GM18867 (cell line): Measurements from ENCODE around the gene RPS6KL1.

Experiments used
- ATAC-seq: cut with Tn5 transposase; IDR thresholded peaks from one replicate; pipeline ENCODE4 v1.9.1; 2021; ENCODE audit warnings: mild to moderate bottlenecking, moderate library complexity; ENCODE audit not compliant: unreplicated experiment

The RPS6KL1 gene

GRCh38 chr14:74892745-74893144 is 30.3 kb downstream of the RPS6KL1 start:
- no peak for ATAC-seq

GRCh38 chr14:74891870-74892269 is 31.2 kb downstream of the RPS6KL1 start:
- no peak for ATAC-seq

DNA sequence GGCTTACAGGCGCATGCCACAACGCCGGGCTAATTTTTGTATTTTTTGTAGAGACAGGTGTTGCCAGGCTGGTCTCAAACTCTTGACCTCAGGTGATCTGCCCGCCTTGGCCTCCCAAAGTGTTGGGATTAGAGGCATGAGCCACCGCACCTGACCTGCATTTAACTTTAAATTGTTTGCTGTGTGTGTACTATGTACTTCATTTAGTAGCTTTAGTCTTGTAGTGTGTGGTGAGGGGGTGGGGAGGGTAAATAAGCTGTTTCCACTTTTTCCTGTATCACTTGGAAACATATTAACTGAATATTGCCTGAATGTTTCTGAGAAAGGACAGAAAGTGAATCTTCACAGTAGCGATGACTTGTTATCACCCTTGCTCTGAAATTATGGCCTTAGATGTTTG is 32.8 kb downstream of the RPS6KL1 start:
- ATAC-seq: no peak

GRCh38 chr14:74888164-74889158 is 34.6 kb downstream of the RPS6KL1 start:
- ATAC-seq: no peak

GRCh38 chr14:74886001-74886400 is 37.1 kb downstream of the RPS6KL1 start:
- no peak for ATAC-seq

- peak; percentile 43 for ATAC-seq
Measured at GRCh38 chr14:74882103-74882920, 40.7 kb downstream of the RPS6KL1 start.

- ATAC-seq: peak; percentile 92
Measured at GRCh38 chr14:74881431-74882102, 41.5 kb downstream of the RPS6KL1 start, which contains the start of gene DLST. Gene DLST (plus strand): TSS chr14:74881916. CDS start chr14:74881954, 38 bp downstream.

GRCh38 chr14:74879427-74880182 is 43.5 kb downstream of the RPS6KL1 start:
- no peak for ATAC-seq

DNA sequence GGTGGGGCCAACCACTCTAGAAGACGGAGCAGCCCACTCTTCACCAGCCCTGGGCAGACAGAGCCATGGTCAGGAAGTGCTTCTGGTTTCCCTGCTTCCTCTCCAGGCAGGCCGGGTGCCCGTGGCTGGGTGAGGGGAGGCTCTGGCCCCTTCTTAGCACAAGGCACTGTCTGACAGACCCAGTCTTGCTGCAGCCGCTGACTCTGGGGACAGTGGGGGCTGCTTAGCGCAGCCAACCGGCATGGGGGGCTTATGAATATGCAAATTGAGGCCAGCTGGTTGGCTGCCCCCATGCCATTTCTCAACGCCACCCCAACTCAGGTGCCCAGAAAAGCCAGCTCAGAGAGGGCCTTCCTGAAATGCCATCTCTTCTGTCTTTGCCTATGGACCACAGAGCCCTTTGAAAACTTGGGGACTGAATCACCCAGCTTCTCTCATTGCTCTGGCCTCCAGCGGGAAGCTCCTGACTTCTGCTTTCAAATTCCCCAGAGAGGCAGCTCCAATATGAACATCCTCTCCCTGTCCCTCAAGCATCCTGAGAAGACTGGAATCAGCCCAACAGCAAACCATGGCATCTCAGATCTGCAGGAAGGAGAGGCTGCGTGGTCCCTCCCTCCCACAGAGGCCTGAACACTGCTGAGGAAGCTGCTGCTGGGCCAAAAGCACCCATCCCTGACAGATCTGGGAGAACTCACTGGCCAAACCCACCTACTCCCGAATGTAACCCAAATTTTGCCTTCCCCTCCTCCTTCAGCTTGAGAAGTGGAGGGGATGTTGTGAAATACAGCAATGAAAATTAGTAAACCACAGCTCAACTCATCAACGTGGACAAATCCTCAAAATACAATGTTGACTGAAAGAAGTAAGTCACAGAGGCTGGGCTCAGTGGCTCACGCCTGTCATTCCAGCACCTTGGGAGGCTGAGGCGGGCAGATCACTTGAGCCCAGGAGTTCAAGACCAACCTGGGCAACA is 46.8 kb downstream of the RPS6KL1 start, which contains the start of gene PROX2:
Gene PROX2, minus strand, starts transcription at position 205 of the 973 bp plus-strand sequence. CDS start 12,311 bp downstream, outside the sequence.
- ATAC-seq: no peak

DNA sequence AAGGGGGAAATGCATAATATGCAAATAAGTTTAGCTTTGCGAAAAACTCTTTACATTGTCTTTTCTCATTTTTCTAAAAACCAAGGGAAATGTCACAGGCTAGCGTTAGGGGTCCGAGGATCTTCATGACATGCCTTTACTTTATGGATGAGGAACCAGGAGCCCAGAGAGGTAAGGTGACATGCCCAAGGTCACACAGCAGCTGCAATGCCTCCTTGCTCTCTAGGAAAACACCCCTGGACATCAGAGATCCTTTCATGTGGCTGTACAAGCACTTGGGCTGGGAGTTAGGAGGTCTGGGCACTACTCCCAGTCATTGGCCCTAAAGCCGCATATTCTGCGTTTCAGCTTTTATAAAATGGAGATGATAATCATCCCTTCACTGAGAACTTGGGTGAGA is 47.9 kb downstream of the RPS6KL1 start:
- ATAC-seq: no peak

GRCh38 chr14:74871819-74872218 is 51.2 kb downstream of the RPS6KL1 start:
- no peak for ATAC-seq

DNA sequence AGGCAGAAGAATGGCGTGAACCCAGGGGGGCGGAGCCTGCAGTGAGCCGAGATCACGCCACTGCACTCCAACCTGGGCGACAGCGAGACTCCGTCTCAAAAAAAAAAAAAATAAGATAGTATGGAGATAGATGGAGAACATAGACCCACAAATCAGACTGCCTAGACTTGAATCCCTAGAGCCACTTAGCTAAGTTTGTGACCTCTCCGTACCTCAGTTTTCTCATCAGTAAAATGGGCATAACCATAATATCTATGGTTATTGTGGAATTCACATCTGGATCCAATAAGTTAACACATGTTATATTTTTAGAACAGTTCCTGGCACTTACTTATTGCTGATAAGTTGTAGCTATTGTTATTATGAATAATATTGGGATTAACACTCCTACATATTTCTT is 54.3 kb downstream of the RPS6KL1 start:
- ATAC-seq: no peak

DNA sequence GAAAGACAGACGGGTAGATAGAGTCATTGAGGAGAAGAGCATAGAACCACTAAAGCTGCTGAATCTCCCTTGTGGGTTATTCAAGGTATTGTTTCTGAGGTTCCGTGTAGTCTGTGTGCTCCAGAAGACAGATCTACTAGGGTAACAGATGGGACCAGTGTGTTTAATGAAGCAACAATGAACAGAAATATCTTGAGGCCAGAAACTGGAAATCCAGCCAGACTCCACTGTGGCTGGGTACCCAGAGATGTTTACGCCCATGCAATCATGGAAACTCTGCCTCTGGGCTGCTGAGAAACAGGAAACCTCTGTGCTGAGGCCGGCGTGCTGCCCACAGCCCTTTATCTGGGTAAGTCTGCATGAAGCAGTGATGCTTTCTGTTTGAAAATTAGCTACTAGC is 55.4 kb downstream of the RPS6KL1 start:
- ATAC-seq: no peak

DNA sequence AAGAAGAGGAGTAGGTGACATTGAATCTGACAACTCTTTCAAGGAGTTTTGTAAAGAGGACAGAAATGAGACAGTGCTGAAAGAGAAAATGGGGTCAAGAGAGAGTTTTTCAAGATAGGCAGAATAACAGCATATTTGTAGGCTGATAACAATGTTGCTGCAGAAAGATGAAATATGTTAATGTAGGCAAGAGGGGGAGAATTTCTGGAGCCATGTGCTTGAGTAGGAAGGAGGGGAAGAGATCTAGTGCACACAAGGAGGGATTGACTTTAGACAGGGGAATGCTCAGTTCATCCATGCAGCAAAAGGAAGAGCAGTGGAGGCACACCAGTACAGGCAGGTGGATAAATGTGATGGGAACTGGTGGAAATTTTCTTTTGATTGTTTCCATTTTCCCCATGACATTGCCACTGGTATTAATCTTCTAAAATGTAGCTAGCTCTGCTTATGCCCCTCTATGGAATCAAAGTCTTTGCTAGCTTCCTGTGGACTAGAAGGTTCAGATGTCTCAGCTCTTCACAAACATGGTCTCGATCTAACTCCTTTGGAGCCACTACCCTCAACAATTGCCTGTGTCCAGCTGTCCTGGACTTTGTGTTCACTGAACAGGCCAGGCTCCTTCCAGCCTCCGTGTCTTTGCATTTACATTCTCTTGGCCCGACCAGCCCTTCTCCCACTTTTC is 56.2 kb downstream of the RPS6KL1 start:
- no peak for ATAC-seq

GRCh38 chr14:74865156-74865555 is 57.9 kb downstream of the RPS6KL1 start:
- ATAC-seq: no peak

DNA sequence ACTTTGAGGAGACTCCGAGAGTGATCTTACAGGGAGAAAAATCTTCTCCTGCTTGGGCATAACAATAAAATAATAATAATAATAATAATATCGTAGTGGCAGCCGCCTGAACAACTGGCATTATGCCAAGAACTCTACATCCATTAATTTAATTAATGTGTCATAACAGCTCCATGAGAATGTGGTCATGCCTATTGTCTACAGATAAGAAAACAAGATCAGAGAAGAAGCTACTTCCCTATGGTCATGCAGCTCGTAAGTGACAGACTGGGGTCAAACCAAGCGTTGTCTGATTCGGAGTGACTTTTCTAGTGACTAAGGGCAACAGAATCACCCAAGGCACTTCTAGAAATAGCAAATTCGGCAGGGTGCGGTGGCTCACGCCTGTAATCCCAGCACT is 58.9 kb downstream of the RPS6KL1 start:
- no peak for ATAC-seq

DNA sequence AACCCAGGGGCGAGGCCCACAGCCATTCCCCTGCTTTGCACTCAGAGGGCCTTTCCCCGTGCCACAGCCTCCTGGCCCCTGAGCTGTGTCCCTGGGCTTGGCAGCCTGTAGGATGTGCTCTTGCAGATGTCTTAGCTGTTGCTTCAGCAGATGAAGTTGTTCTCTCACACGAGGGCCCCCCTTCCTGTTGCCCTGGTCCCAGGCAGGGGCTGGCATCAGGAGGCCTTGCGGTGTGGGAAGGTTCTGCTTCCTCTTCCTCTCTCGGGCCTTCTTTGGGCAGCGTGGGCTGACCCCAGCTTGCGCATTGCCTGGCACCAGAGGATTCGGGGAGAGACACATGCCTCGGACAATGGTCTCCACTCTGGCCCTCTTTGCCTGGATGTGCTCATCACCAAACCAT is 59.8 kb downstream of the RPS6KL1 start:
- no peak for ATAC-seq

- no peak for ATAC-seq
Measured at GRCh38 chr14:74861734-74862090, 61.3 kb downstream of the RPS6KL1 start.
